NOMO-1 treated with dmso at 0.1 percent for 144 hours (cell line): ENCODE results near the gene LHFPL2.

Experiments used
- DNase-seq: peaks from one replicate; lab custom pipeline; 2025; ENCODE audit not compliant: unreplicated experiment; lab: John Stamatoyannopoulos, UW

LHFPL2 gene

DNA sequence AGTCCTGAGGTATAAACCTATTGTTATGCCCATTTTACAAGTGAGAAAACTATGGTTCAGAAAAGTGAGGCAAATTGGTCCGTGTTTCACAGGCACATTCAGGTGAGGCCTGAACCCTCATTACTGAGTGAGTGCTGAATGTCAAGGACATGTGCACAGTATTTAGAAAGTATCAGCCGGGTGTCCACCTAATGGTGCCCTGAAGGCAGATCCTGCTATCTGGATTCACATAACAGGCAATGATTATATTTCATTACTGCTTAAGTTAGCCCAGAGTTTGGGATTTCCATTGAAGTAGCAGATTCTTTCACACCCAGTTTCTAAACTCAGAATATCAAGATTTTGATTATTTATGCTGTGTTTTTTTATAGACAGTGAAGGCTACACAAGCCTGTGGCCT lies 142.7 kb downstream of the LHFPL2 start:
- DNase-seq: no peak

DNA sequence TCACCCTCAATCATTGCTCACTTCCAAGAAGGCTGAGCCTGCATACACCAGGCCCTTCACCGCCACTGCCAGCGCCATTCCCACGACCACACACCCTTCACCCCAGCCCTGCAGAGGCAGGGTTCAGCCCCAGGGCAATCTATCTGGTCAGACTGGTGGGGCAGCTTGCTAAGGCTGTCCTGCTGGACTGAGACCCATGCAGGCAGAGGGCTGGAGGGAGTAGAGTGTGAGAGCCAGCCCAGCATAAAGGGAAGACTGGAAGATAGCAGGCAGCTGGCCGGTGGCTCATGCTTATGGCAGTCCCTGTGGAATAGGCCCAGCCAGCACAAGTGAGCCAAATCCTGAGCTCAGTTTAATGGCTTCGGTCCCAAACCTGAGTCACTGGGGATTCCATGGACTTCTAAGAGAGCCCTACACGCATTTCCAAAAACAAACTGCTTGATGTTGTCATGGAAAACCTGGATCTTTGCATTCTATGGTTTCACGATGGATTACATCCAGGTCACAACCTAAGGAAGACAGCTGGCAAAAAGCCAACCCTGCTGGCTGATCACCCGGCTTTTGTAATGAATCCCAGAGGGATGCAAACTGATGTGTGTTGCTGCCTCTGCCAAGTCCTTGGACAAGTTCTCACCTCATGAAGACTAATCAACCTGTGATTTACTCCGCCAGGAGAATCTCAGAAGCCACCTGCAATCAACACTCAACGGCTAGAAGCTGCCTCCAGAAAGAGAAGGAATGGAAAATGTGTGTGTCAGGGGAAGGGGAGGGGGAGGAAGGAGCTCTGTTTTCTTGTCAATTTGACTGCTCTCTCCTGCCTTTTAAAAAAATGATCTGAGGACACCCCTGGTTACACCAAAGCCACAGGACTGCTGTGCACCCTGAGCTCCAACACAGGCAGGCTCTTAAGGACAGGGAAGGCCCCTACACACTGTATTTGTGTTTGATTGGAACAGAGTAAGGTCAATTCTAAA lies 143.6 kb downstream of the LHFPL2 start:
- no peak for DNase-seq

DNA sequence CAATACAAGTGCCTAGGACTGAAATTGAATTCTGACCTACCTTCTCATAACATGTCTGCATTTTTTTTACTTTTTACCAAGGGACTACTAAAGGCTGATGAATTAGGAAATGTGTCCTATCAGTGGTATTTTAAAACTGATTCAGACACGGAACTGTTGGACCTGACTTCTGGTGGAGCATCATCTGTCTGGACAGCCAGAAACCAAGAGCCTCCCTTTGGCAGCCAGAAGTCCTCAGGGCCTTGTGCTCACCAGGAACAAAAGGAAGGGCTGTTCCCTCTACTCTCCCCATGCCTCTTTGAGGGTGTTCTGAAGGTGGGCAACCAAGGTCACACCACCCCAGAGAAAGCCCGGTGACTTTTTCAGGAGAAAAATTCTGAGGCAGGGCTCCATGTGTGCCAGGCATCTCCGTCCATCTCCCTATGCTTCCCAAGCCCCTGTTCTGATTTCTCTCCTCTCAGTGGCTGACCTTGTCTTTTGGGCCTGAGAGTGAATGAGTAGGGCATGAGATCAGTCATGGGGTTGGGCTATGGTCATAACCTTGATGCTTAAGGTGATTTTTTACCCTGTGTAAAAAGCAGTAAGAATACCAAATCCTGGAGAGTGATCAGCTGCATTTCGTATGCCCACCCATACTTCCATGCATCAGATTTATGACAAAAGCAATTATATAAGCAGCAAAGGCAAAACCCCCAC lies 144.5 kb downstream of the LHFPL2 start:
- no peak for DNase-seq

DNA sequence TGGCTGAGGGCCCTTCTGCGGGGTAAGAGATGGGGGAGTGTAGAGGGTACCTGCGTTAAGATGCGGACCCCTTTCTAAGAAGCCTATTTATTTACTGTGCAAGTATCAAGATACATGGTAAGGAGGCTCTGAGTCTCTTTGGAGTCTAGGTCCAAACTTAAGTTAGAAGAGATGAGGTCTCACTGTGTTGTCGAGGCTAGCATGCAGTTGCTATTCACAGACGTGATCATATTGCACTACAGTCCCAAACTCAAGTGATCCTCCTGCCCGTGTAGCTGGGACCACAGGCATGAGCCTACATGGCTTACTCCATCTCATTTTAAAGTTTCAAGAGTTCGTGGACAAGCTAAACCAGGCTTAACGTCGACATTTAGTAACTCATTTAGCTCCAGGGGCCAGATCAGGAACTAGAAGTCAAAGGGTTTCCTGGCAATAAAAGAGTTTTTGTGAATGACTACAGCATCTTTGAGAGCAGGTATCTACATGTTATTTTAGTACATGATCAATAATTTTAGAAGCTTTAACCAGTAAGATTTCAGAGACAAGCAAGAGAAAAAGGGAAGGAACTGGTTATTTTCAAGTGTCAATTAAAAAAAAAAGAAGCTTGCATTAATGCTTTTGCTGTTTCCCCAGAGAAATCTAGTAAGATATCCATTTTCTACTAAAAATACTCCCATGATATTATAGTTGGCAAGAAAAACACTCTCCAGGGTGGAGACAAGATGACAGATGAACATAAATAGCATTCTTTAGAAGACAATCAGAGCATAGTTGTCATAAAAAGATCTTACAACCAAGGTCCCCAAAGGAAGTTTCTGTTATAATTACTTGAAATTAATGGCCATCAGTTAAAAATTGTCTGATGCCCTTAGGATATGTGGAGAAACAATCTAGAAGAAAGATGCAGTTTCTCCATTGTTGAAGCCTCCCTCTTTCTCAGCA lies 146.9 kb downstream of the LHFPL2 start:
- DNase-seq: no peak

DNA sequence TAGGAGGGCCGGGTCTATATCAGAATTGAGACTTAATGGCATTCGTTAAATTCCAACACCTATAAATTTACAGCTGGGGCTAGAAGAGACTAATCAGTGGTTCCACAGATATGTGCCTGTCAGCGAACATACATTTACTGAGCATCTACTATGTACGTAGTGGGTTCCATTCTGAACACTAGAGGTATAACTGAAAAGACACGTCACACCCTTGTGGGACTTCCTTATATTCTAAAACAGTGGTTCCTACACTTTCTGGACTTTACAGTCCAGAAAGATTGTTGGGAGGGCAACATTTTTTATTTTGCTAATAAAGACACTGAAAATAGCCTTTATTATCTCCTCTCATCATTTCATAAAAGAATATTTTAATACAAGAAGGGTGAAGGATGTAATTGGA lies 147.7 kb downstream of the LHFPL2 start:
- DNase-seq: no peak

DNA sequence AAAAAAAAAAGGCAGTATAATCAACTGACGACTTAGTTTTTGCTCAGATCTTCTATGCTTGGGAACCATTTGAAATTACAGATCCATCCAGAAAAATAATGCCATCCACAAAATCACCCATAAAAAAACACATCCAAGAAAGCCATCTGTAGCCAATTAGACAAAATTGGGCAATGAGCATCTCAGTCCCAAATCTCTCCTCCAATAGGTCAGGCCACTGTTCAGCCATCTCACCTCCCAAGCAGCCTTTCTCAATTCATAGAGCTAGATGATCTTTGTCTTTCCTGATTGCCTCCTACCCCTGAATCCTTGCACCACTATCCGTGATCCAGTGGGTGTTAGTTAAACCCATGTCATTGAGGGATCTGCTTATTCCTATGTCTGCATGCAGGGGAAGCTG lies 148.5 kb downstream of the LHFPL2 start:
- DNase-seq: no peak

DNA sequence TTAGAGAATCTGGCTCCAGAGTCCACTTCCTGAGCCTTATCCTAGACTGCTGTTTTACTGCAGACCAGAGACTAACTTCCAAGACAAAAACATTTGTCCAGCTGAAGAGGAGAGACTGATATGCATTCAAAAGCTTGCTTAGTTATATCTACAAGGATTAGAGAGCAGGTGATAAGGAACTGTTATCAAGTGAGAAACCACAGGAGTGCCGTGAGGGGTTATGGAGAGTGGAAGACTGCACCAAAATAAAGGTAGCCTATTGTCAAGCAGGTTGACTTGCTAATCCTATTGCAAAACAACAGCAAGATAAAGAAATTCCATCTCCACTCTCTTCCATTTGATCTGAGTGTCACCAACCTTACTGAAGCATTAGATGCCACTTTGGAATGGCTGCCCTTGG lies 149.1 kb downstream of the LHFPL2 start:
- no peak for DNase-seq

DNA sequence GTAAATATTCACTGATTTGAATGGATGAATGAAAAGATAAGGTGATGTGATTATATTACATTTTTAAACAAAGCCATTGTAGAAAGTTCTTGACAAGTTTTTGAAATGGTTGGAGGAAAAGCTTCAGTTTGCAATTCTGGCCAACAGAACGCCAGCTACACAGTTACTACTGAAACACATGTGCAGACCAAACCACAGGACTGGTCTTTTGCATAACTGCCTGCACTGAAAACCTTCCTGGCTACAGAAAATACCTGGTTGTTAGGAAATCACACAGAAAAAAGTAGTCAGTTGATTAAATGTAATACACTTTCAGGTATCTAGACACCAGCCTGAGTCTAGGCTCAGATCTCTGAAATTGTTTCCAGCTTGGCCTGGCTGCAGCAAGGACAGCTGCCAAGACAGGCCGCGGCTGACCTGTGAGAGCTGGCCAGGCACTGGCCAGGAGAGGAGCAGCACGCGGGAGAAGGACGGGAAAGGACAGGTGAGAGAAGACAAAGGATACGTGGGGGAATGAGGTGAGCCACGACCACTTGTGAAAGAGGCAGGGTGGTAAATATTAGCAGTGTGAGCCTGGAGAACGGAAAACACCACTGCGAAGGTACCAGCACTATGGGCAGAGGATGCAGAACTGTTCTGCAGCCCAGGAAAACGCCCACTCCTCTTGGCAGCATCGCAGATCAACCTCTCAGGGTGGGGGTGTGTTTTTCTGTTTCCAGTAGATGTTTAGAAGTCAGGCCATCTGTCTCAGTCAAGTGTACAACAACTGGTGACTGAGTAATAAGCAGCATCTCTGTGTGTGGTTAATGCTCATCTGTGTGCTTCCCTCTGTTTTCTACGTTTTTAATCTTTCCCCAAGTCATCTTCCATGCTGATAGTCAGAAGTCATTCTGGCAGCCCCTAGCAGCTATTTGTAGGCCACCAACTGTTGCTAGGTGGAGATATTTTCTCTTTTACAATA lies 150.7 kb downstream of the LHFPL2 start:
- no peak for DNase-seq

DNA sequence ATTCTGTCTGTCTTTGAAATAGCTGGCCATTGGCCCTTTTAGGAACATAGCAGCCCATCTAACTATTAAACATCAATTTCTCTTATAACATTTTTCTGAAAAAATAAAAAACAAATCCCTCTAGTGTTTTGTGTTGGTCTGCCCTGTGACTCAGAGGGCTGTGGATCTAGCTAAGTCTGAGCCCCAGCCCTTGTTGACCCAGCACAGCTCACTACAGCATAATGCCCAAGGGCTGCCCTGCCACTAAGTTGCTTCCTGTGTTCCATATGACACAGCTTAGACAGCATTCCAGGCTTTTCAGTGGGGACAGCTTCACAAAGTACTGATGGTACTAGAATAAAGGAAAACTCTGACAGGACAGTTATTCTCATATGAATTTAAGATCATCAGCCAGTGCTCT lies 152.2 kb downstream of the LHFPL2 start:
- no peak for DNase-seq

DNA sequence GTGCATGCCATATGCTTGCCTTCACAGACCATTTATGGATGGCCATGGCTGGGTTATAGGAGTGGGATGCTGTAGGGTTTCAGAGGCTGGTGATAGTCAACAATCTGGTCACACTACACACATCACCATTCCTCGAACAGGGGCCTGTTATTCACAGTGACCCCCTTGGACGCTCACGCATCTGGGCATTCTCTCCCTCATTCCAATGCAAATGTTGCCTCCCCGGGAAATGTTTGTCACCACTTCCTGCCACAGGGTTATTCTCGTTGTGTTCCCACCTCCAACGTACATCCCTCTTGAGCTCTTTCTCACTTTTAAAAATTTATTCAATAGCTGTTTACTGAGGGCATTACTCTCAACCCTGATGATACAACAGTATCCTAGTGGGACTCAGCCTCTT lies 152.8 kb downstream of the LHFPL2 start:
- no peak for DNase-seq

DNA sequence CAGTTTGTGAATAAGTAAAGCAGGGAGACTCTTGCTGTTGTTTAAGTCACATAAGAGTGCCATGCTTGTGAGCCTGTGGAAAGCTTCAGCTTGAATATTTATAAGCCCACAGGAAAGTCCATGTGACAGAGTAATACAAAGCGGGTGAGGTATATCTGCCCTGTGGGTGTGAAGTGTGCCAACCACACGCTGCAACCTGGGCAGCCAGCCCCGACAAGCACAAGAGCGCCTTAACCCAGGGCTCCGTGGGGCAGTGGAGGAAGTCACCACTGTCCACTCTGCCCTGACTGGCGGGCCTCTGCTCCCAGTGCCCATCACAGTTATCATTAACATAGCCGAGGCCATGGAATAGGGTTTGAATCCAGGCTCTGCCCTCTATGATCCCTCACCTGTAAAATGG lies 155.9 kb downstream of the LHFPL2 start:
- DNase-seq: no peak

DNA sequence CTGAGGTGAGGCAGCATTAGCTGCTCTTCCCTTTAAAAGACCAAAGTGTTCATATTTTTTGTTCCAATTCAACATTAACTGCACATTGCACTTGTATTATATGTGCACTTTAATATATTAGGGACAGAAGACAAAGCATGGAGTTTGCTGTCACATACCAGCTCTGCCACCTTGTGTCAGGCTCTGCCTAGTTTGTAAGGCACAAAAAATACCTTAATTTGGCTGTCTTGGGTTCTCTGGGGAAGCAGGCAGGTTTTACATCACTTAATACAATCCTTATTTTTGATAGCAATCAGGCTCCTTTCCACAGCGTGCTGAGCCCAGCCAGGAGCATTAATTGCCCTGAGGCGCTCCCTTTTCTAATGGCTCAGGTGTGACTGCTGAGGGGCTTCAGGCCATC lies 156.3 kb downstream of the LHFPL2 start:
- DNase-seq: no peak

DNA sequence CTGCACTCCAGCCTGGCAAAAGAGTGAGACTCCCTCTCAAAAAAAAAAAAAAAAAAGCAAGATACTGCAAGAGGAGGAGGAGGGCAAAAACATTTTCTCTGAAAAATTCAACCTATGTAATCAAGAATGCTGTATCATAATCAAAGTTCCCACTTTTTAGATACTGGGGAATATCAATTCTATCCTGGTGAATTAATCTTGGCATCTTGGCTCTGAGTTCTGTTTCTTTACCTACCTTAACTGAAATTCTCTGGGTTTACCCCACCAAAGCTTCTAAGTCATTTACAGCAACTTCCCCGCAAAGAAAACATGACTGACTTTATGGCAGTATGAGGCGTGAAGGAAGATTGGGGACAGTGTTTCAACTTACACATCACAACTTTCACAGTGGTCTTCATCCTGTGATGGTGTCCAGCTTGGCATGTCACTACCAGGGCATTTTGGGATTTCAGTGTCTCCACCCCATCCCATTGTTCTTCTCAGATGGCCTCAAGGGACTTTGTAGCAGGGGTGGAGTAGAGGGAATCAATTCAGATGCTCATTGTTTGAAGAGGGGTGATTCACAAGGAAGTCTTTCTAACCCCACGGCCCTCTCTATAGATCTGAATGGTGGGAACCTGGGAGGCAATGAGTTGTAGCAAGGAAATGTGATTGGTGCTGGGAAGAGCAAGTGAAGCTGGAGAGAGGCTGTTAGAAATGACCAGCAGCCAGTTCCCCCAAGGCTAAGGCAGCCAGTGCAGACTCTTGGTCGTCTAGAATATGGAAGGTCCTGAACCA lies 157.7 kb downstream of the LHFPL2 start:
- DNase-seq: no peak

DNA sequence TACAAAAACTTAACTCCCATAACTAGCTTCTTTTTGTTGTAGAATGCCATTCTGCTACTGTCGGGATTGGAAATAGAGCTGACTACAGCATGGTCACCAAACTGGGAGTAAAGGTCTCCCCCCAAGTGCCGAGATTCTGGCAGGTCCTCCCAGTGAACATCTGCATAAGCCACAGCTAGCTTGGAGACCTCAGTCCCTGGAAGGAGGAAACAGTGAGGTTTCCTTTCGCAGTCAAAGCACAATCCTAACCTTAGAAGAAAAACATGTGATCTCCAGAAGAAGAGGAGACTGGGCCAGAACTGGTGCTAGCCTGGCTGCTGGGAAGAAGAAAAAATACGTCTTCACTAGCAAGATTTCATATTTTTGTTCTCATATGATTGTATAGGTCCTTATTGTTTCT lies 160.7 kb downstream of the LHFPL2 start:
- no peak for DNase-seq

DNA sequence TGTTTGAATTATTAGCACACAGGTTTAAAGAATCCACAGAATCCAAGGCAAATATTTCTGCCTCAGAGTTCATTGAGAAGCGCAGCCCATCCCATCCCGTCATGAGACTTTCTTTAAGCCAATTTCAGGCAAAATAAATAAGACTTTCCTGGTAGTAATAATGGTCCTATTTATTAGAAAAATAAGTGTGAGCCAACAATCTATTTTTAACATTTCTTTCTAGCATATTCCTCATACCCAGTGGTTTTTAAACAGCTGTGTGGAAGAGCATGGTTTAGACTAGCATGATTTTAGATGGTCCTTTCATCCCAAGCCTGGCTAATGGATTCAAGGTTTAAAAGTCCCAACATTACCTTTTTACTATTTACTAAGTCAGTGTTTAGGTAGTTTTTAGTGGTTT lies 162.4 kb downstream of the LHFPL2 start:
- no peak for DNase-seq

DNA sequence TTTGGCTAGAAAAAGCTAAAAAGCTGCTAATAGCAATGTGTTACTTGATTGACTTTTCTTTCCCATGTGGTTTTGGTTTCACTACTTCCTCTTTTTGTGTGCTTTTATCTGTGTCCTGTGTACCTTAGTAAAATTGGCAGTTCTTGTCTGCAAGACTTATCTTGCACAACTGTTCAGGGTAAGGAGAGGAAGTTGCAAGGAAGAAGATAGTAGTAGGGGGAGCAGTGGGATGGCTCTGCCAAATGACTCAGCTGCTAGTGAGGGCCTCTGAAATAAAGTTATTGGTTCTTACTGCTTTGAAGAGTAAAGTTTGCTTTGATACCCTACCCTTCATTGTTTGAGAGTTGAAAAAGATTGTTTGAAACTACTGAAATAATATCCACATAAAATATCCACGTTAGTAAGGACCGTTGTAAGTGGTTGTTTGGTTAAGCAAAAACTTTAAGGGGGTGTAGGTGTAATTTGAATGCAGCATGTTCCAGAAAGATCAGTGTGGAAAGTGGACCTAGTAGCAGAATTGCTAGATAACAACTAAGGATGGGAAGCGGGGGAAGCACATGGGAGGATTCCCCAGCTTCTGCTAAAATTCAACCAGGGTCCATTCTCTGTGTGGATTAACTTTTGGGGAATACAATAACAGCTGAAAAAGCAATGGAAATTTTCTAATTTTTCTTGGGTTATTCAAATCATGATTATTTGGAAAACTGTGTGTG lies 164.6 kb downstream of the LHFPL2 start:
- DNase-seq: peak; percentile 94

DNA sequence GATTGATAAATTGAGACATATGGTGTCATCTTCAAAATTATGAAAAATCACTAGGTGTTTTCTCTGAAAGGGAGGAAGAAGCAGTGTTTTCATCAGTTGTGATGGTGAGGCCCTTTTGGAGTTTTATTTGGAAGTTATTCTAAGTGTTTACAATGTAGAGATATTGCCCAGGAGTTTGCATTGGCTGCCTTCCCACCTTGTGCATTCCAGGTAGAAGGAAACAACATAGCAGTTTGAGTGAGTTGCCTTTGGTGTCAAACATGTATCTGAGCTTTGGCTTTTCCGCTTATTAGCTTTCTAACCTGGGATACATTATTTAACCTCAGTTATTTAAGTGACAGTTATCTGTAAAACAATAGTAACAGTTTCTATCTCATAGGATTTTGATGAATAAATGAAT lies 165.6 kb downstream of the LHFPL2 start:
- DNase-seq: no peak

DNA sequence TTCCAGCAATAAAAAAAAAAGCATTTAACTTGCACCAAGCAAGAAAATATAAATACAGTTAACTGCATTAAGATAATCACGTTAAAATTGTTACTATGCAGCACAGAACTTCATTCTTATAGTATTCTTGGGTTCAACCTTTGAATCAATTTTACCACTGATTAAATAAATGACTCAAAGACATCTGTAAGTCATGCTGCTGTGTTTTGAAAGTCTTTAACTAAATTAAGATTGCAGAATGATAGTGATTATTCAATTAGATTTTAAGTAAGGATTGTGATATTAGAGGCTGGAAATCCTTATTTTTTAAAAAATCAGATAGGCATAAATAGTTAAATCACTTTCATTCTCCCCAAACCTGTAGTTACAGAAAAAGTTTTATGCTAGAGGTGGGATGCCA lies 171.8 kb downstream of the LHFPL2 start:
- no peak for DNase-seq

DNA sequence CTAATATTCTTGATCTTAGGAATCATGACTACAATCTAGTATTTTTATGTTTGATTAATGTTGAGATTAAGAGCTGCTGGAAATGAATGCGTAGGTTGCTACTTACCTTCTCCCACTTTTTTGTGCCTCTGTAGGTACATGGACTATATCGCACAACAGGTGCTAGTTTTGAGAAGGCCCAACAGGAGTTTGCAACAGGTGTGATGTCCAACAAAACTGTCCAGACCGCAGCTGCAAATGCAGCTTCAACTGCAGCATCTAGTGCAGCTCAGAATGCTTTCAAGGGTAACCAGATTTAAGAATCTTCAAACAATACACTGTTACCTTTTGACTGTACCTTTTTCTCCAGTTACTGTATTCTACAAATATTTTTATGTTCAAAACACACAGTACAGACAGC lies 173.2 kb downstream of the LHFPL2 start:
- DNase-seq: no peak
